ENCODE data around the gene SPRR2G.
"Not testable (repeated sequence)": the region's sequence is repeated elsewhere in the genome, so short reads cannot be mapped to it uniquely, and the experiment has no call there.

SPRR2G gene

GRCh38 chr1:153125536-153125935, 25.2 kb downstream of the SPRR2G start:
- H3K27me3 ChIP-seq (replicated peaks) = no peaks in the 10 kb centered on the region
- in situ Hi-C loops (cut with HindIII; ENCODE audit: low pct_ligation_motif_present, low sequenced_read_pairs) = no loop called here
- H3K4me3 ChIP-seq (ENCODE audit: low read depth, low read length) = no peak overlapping the region
- DNase-seq = no peak
- H3K36me3 ChIP-seq (replicated peaks) = no peaks in the 10 kb centered on the region
- H3K27ac ChIP-seq = no peak overlapping the region
- TF ChIP-seq CTCF (IDR thresholded peaks at IDR 0.05; ENCODE audit: low read depth, low read length, missing control alignments) = no peak

- in situ Hi-C loops (cut with HindIII; ENCODE audit: low pct_ligation_motif_present, low sequenced_read_pairs); H3K4me3 ChIP-seq (ENCODE audit: low read depth, low read length); H3K27ac ChIP-seq; DNase-seq; H3K27me3 ChIP-seq (replicated peaks); H3K36me3 ChIP-seq (replicated peaks): not testable (repeated sequence)
Observed at GRCh38 chr1:153123793-153124192, 26.9 kb downstream of the SPRR2G start.

- in situ Hi-C loops (cut with HindIII; ENCODE audit: low pct_ligation_motif_present, low sequenced_read_pairs) = no loop called here
- DNase-seq = no peak
- Histone ChIP-seq H3K27me3 (replicated peaks) (no peaks in the 10 kb centered on the region), H3K4me3 (ENCODE audit: low read depth, low read length) (no peak overlapping the region), H3K27ac (no peak overlapping the region), H3K36me3 (replicated peaks) (no peaks in the 10 kb centered on the region)
- no peak for TF ChIP-seq CTCF (IDR thresholded peaks at IDR 0.05; ENCODE audit: low read depth, low read length, missing control alignments)
Observed at GRCh38 chr1:153122831-153123421, 27.8 kb downstream of the SPRR2G start.

GRCh38 chr1:153120945-153121344, 29.7 kb downstream of the SPRR2G start:
- H3K27ac ChIP-seq = no peak overlapping the region
- in situ Hi-C loops (cut with HindIII; ENCODE audit: low pct_ligation_motif_present, low sequenced_read_pairs) = no loop called here
- DNase-seq = no peak

GRCh38 chr1:153119491-153119971, 31.2 kb downstream of the SPRR2G start:
- Histone ChIP-seq H3K36me3 (replicated peaks) (no peaks in the 10 kb centered on the region), H3K4me3 (ENCODE audit: low read depth, low read length) (no peak overlapping the region), H3K27ac (no peak overlapping the region), H3K27me3 (replicated peaks) (no peaks in the 10 kb centered on the region)
- TF ChIP-seq CTCF (IDR thresholded peaks at IDR 0.05; ENCODE audit: low read depth, low read length, missing control alignments) = no peak
- in situ Hi-C loops (cut with HindIII; ENCODE audit: low pct_ligation_motif_present, low sequenced_read_pairs) = no loop called here
- no peak for DNase-seq

More at GRCh38 chr1:153120945-153121344, 29.7 kb downstream of the SPRR2G start:
- no peak overlapping the region for H3K4me3 ChIP-seq (ENCODE audit: low read depth, low read length)
- H3K36me3 ChIP-seq (replicated peaks) = no peaks in the 10 kb centered on the region
- no peak for TF ChIP-seq CTCF (IDR thresholded peaks at IDR 0.05; ENCODE audit: low read depth, low read length, missing control alignments)
- H3K27me3 ChIP-seq (replicated peaks) = no peaks in the 10 kb centered on the region

- H3K36me3 ChIP-seq (replicated peaks); in situ Hi-C loops (cut with HindIII; ENCODE audit: low pct_ligation_motif_present, low sequenced_read_pairs); H3K27ac ChIP-seq; H3K4me3 ChIP-seq (ENCODE audit: low read depth, low read length); H3K27me3 ChIP-seq (replicated peaks); DNase-seq: not testable (repeated sequence)
Observed at GRCh38 chr1:153115264-153115663, 35.4 kb downstream of the SPRR2G start.

- in situ Hi-C loops (cut with HindIII; ENCODE audit: low pct_ligation_motif_present, low sequenced_read_pairs) = no loop called here
- TF ChIP-seq CTCF (IDR thresholded peaks at IDR 0.05; ENCODE audit: low read depth, low read length, missing control alignments) = no peak
- DNase-seq = no peak
- no peak within 1 kb of the TSS for H3K27ac ChIP-seq
- no peaks in the 10 kb centered on the region for H3K27me3 ChIP-seq (replicated peaks)
- no peak within 1 kb of the TSS for H3K4me3 ChIP-seq (ENCODE audit: low read depth, low read length)
- H3K36me3 ChIP-seq (replicated peaks) = no peaks in the 10 kb centered on the region
Observed at GRCh38 chr1:153113416-153113815, 37.3 kb downstream of the SPRR2G start, which contains the start of gene SPRR2F. Gene SPRR2F (minus strand): TSS chr1:153113516. CDS start chr1:153112733, 783 bp downstream.

GRCh38 chr1:153112454-153112853, 38.2 kb downstream of the SPRR2G start:
- in situ Hi-C loops (cut with HindIII; ENCODE audit: low pct_ligation_motif_present, low sequenced_read_pairs); H3K27ac ChIP-seq; H3K27me3 ChIP-seq (replicated peaks); DNase-seq; H3K36me3 ChIP-seq (replicated peaks); H3K4me3 ChIP-seq (ENCODE audit: low read depth, low read length): not testable (repeated sequence)

Data from brain microvascular endothelial cell (primary cell).